Eye (tissue), 1 donor: ENCODE results near the gene EPN1.
A peak's percentile ranks its signal among the peaks of the same experiment; 100 is the strongest.

ENCODE experiments used
- DNase-seq: peaks from one replicate; pipeline ENCODE4 v3.0.0-alpha.2; 2015

EPN1 gene

GRCh38 chr19:55661826-55662225 is 13.2 kb upstream of the EPN1 start:
- DNase-seq: no peak

GRCh38 chr19:55663846-55664536 is 11.0 kb upstream of the EPN1 start:
- no peak for DNase-seq

- DNase-seq: no peak
Observed at GRCh38 chr19:55666343-55667005, 8.6 kb upstream of the EPN1 start.

GRCh38 chr19:55667006-55667381 is 8.0 kb upstream of the EPN1 start:
- DNase-seq: no peak

- DNase-seq: no peak
Observed at GRCh38 chr19:55667511-55667910, 7.5 kb upstream of the EPN1 start.

- DNase-seq: no peak
Observed at GRCh38 chr19:55667958-55668357, 7.1 kb upstream of the EPN1 start.

- no peak for DNase-seq
Observed at GRCh38 chr19:55668603-55669348, 6.2 kb upstream of the EPN1 start.

- no peak for DNase-seq
Observed at GRCh38 chr19:55669418-55670279, 5.4 kb upstream of the EPN1 start.

- DNase-seq: peak; percentile 44
Observed at GRCh38 chr19:55670280-55671053, 4.6 kb upstream of the EPN1 start.

- DNase-seq: no peak
Observed at GRCh38 chr19:55671054-55671378, 4.0 kb upstream of the EPN1 start.

- DNase-seq: no peak
Observed at GRCh38 chr19:55672418-55672817, 2.6 kb upstream of the EPN1 start.

GRCh38 chr19:55673465-55673864 is 1.6 kb upstream of the EPN1 start:
- no peak for DNase-seq

- DNase-seq: no peak
Observed at GRCh38 chr19:55673889-55674288, 1.1 kb upstream of the EPN1 start.

GRCh38 chr19:55674459-55674840 is 576 bp upstream of the EPN1 start:
- no peak for DNase-seq

- no peak for DNase-seq
Observed at GRCh38 chr19:55675661-55676354, 782 bp downstream of the EPN1 start.

- no peak for DNase-seq
Observed at GRCh38 chr19:55676383-55676782, 1.4 kb downstream of the EPN1 start.

- no peak for DNase-seq
Observed at GRCh38 chr19:55676889-55677505, 2.0 kb downstream of the EPN1 start.

GRCh38 chr19:55677572-55678028 is 2.6 kb downstream of the EPN1 start:
- no peak for DNase-seq

GRCh38 chr19:55678121-55678671 is 3.2 kb downstream of the EPN1 start:
- DNase-seq: no peak

GRCh38 chr19:55679343-55680257 is 4.6 kb downstream of the EPN1 start:
- no peak for DNase-seq
